ENCODE results near the gene EPS8L1.

EPS8L1 gene

DNA sequence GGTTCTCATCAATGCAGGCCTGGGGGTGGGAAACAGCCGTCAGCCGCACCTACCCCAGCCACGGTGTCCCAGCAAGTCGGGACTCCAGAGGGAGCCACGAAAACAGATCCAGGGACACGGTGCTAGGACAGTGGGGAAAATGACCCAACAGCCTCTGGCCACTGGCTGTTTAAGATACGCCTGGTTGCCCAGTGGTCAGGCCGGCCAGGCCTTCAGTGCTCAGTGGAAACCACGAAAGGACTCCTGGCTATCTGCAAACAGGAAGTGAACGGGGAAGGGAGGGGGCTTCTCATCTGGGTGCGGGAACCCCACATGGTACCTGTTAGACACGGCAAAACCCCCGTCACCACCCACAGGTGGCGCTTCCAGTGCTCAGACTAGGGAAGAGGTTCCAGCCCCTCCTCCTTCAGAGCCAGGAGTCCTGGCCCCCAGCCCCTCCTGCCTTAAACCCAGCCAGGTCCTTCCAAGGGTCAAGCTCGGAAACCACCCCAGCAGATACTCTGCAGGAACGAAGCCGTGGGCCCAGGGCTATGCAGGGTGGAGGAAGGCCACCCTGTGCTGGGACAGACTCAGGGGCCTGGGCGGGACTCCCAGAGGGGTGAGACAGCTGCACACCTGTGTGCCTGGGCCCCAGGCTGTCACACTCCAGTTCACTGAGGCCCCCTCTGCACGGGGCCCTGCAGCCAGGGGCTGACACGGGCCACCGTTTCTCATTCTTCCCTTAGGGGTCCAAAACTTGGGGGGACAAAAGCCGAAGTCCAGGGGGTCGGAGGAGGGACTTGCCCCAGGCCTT is 37.3 kb downstream of the EPS8L1 start:
- DNase-seq (ENCODE audit: extremely low read depth in 1 of 2, low read depth in 1 of 2): no peak

DNA sequence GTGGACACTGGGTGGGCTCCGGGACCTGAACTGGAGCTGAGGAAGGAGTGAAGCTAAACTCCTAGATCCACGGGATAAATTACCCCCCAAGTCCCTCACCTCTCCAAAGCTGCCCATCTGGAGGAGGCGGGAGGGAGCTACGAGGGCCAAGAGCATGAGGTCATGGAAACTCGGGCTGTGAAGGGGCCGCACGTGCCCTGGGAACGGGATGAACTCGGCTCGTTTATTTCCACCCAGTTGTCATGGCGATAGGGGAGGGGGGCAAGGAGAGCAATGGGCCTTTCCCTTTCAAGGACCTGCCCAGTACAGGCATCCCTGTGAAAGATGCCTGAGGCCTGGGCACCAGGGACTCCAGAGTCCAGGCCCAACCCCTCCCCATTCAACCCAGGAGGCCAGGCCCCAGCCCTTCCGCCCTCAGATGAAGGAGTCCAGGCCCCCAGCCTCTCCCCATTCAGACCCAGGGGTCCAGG is 37.9 kb downstream of the EPS8L1 start:
- no peak for DNase-seq (ENCODE audit: extremely low read depth in 1 of 2, low read depth in 1 of 2)

DNA sequence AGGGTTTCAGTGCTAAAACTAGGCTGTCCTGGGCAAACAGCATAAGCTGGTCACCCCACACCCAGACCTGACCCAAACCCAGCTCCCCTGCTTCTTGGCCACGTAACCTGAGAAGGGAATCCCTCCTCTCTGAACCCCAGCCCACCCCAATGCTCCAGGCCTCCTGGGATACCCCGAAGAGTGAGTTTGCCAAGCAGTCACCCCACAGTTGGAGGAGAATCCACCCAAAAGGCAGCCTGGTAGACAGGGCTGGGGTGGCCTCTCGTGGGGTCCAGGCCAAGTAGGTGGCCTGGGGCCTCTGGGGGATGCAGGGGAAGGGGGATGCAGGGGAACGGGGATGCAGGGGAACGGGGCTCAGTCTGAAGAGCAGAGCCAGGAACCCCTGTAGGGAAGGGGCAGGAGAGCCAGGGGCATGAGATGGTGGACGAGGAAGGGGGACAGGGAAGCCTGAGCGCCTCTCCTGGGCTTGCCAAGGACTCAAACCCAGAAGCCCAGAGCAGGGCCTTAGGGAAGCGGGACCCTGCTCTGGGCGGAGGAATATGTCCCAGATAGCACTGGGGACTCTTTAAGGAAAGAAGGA is 39.0 kb downstream of the EPS8L1 start:
- no peak for DNase-seq (ENCODE audit: extremely low read depth in 1 of 2, low read depth in 1 of 2)

DNA sequence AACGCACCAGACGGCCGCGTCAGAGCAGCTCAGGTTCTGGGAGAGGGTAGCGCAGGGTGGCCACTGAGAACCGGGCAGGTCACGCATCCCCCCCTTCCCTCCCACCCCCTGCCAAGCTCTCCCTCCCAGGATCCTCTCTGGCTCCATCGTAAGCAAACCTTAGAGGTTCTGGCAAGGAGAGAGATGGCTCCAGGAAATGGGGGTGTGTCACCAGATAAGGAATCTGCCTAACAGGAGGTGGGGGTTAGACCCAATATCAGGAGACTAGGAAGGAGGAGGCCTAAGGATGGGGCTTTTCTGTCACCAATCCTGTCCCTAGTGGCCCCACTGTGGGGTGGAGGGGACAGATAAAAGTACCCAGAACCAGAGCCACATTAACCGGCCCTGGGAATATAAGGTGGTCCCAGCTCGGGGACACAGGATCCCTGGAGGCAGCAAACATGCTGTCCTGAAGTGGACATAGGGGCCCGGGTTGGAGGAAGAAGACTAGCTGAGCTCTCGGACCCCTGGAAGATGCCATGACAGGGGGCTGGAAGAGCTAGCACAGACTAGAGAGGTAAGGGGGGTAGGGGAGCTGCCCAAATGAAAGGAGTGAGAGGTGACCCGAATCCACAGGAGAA is 39.9 kb downstream of the EPS8L1 start:
- no peak for DNase-seq (ENCODE audit: extremely low read depth in 1 of 2, low read depth in 1 of 2)

DNA sequence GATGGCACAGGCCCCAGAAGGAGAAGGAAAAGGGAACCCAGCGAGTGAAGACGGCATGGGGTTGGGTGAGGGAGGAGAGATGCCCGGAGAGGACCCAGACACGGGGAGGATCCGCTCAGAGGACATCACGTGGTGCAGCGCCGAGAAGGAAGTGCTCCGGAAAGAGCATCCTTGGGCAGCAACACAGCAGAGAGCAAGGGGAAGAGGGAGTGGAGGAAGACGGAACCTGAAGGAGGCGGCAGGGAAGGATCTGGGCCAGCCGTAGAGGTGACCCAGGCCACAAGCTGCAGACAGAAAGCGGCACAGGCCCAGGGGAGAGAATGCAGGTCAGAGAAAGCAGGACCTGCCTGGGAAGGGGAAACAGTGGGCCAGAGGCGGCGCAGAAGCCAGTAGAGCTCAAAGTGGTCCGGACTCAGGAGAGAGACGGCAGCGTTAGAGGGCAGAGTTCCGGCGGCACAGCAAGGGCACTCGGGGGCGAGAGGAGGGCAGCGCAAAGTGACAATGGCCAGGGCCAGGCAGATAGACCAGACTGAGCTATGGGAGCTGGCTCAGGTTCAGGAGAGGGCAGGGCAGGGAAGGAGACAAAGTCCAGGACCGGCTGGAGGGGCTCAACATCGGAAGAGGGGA is 40.7 kb downstream of the EPS8L1 start:
- peak in 1 of 2 donors; percentile 28 for DNase-seq (ENCODE audit: extremely low read depth in 1 of 2, low read depth in 1 of 2)

DNA sequence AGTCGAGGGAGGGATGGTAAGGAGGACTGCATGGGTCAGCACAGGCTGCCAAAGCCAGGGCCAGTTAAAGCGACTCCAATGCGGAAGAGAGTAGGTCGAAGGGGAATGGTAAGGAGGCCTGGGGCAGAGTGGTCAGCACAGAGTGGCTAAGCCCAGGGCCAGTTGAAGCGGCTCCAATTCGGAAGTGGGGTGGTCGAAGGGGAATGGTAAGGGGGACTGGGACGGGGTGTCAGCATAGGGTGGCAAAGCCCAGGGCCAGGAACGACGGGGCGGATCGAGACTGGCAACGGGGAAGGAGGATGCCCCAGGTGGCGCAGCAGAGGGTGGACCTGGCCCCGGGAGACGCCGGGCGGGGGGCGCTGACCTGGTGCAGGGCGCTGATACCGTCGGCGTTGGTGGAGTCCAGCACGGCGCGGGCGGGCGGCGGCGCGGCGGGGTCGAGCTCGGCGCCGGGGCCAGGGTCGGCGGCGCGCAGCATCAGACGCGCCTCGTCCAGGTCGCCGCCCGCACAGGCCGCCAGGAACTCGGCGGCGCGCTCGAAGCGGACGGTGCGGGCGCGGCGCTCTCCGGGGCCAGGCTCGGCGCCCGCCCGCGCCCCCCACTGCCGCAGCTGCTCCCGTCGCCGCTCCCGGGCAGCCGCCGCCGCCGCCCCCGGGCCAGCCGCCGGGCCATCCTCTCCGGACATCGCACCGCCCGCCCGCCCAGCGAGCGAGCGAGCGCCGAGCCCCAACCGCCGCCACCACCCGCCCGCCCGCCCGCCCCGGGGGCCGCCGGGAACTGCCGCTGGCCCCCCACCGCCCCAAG is 41.4 kb downstream of the EPS8L1 start, which contains the start of gene PPP1R12C:
Gene PPP1R12C, minus strand, starts transcription at position 779 of the 804 bp plus-strand sequence. Its CDS starts 94 bp downstream, at position 685.
- DNase-seq (ENCODE audit: extremely low read depth in 1 of 2, low read depth in 1 of 2): no peak

DNA sequence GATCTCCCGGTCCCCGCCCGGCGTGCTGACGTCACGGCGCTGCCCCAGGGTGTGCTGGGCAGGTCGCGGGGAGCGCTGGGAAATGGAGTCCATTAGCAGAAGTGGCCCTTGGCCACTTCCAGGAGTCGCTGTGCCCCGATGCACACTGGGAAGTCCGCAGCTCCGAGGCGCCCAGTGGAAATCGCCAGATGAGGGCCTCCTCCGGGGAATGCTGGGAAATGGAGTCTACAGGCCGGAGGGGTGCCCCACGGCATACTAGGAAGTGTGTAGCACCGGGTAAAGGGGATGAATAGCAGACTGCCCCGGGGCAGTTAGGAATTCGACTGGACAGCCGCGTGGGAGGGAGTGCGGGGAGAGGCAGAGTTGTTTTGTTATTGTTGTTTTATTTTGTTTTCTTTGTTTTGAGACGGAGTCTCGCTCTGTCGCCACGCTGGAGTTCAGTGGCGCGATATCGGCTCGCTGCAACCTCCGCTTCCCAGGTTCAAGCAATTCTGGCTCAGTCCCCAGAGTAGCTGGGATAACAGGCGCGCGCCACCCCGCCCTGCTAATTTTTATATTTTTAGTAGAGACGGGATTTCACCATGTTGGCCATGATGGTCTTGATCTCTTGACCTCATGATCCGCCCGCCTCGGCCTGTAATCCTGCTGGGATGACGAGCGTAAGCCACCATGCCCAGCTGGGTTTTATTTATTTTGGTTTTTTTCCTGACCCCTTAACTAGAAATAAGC is 42.2 kb downstream of the EPS8L1 start:
- peak; percentile 93 to 98 for DNase-seq (ENCODE audit: extremely low read depth in 1 of 2, low read depth in 1 of 2)

DNA sequence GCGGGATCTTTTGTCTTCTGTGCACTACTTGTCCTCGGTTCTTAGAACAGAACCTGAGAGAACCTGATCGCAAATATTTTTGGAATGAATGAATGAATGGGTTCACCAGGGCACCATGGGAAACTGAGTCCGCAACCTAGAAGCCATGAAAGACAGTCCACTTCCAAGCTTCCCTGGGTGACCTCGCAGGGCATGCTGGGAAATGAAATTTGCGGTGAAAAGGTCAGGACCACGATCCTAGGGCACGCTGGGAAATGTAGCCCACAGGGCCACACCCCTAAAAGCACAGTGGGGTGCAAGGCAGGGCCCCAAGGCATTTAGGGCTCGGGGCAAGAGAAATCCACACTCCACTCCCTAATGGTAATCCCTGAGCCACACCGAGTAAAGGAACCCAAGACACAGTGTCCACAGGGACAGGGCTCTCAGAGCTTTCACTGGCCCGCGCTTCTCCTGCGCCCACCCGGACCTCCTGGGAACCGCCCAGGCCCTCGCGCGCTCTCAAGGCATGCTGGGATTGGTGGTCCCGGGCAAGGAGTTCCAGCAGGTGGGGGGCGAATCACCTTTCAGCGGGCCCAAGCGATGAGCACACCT is 42.8 kb downstream of the EPS8L1 start:
- DNase-seq (ENCODE audit: extremely low read depth in 1 of 2, low read depth in 1 of 2): no peak

DNA sequence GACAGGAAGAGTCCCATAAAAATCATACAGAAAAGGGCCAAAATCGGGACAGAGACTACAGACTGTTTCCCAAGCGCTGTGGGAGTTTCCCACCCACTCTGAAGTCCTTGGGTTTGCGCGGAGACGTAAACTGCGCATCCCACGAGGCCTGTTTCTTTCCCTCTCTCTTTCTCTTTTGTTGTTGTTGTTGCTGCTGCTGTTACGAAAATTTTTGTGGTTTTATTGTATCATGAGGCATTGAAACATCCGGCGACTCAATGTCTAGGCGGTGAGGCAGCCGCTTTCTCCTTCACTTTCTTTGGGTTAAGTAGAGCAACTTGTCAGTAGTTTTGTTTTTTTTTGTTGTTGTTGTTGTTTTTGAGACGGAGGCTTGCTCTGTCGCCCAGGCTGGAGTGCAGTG is 43.4 kb downstream of the EPS8L1 start:
- no peak for DNase-seq (ENCODE audit: extremely low read depth in 1 of 2, low read depth in 1 of 2)

DNA sequence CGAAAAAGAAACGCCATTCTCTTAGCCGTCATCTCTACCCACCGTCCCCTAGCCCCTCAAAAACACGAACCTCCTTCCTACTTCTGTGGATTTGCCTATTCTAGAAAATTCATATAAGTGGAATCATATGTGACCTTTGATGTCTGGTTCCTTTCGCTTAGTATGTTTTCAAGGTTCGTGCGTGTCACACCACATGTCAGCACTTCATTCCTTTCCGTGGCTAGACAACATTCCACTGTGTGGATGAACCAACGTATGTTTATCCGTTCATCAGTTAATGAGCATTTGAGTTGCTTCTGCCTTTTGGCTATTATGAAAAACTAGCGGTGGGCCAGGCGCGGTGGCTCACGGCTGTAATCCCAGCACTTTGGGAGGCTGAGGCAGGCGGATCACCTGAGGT is 55.8 kb downstream of the EPS8L1 start:
- no peak for DNase-seq (ENCODE audit: extremely low read depth in 1 of 2, low read depth in 1 of 2)

DNA sequence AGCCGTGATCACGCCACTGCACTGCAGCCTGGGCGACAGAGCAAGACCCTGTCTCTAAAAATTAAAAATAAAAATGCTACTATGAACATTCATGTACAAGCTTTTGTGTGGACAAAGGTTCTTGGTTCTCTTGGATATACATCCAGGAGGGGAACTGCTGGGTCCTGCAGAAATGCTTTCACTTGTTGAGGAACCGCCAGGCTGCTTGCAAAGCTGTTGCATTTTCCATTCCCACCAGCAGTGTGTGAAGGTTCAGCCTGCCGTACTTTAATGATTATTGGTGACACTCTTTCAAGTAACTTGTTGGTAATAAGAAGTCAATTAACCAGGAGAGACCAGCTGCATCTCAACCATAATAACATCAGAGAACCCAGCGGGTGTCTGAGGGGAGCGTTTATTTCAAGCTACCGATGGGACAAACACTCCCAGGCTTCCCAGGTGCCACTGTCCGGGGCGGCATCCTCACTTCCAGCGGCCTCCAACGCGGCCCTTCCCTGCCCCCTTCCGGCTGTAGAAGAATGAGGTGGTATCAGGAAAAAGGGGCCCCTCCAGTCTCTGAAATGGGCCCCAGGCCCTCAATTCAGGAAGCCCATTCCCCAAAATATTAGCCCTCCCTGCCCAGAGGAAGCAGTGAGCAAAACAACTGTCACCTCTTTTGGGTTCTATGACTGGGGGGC is 56.9 kb downstream of the EPS8L1 start:
- no peak for DNase-seq (ENCODE audit: extremely low read depth in 1 of 2, low read depth in 1 of 2)

DNA sequence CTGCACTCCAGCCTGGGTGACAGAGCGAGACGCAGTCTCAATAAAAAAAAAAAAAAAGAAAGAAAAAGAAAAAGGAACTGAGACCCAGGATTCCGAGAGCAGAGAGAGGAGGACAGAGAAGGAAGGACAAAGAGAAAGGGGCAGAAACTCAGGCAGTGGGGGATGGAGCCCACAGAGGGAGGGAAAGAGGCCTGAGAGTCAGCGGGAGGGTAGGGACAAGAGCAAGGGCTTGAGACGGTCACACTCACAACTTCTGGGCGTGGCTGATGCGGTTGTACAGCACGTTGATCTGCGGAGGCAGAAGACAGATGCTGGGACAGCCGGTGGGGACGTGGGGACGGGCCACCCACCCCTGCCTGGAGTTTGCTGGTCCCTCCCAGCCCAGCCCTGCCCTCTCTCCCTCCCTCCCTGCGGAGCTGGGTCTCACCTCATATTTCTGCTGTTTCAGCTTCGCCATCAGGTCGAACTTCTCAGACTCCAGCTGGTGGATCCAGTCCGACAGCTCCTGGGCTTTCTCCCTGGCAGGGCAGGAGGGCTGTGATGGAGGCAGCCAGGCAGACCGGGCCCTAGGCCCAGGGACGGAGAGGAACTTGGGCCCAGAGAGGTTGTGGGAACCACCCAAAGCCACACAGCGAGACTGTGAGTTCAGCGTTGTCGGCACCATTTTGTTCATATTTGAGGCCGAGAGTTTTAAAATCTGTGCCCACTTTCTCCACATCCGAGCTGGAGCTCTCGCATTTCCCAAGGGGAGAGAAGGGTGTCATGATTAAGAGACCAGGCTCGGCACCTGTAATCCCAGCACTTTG is 58.2 kb downstream of the EPS8L1 start:
- DNase-seq (ENCODE audit: extremely low read depth in 1 of 2, low read depth in 1 of 2): no peak

DNA sequence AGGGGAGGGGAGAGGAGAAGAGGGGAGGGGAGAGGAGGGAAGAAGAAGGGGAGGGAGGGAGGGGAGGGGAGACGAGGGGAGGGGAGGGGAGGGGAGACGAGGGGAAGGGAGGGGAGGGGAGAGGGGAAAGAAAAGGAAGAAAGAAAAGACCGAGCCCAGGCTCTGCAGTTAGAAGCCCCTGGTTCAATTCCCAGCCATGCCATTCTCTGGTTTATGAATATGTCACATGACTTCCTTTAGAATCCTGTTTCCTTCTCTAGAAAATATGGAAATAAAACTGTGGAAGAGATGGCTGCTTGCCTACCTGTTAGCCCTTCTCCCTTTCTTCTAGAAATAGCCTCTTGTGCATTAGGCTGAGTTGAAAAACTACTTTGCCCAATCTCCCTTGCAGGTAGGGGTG is 59.1 kb downstream of the EPS8L1 start:
- no peak for DNase-seq (ENCODE audit: extremely low read depth in 1 of 2, low read depth in 1 of 2)

DNA sequence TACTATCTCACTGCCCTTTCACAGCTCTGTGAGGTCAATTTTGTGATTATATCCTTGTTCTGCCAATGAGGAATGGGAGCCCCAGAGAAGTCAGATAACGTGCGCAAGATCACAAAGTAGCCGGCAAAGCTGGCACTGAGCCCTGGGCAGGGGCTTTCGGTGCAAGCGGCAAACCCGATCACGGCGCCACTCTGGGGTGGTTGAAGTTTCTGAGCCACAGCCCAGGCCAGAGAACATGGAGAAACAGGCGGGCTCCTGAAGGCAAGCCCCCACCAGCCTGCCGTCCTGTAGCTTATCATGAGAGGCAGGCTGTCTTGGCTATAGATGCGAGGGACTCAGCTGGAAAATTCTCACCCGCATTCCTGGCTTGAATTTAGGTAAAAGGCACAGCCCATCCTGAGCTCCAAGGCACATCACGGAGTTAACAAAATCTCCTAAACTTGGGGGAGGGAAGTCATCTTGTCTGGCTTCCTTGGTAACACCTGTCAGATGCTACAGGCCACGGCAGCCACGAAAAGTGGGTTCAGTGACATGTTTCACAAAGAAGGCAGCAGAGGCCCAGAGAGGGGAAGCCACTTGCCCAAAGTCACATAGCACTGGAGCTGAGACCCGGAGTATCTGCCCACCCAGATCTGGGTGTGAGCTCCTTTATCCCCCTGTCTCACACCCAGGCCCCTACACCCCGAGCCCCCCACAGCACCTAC is 60.9 kb downstream of the EPS8L1 start:
- DNase-seq (ENCODE audit: extremely low read depth in 1 of 2, low read depth in 1 of 2): no peak

Data from stimulated activated CD8-positive, alpha-beta memory T cell treated with anti-CD3 and anti-CD28 coated beads, Interleukin-7, amount 100 ng/mL, for 48 hours (primary cell).